Epithelial cell of esophagus (primary cell): ENCODE results near the gene ACER3.

ENCODE experiments used
- DNase-seq: peaks from one replicate; pipeline ENCODE4 v3.0.0; 2010; ENCODE audit warnings: low read depth
- H3K4me3 ChIP-seq: 2 replicates; pipeline ENCODE4 v1.5.1; 2011; ENCODE audit warnings: mild to moderate bottlenecking, low read length, control low read depth
- CTCF ChIP-seq: IDR thresholded peaks from 2 replicates; pipeline ENCODE4 v1.5.1; 2011; ENCODE audit warnings: low read depth, mild to moderate bottlenecking, low read length, control low read depth, inconsistent platforms; ENCODE audit not compliant: insufficient read depth; ENCODE audit errors: missing control alignments

ACER3 gene

GRCh38 chr11:76911415-76911808, 50.7 kb downstream of the ACER3 start:
- DNase-seq = no peak
- no peak overlapping the region for H3K4me3 ChIP-seq
- no peak for TF ChIP-seq CTCF

GRCh38 chr11:76916712-76917111, 56.0 kb downstream of the ACER3 start:
- no peak for TF ChIP-seq CTCF
- H3K4me3 ChIP-seq = no peak overlapping the region
- no peak for DNase-seq

- no peak overlapping the region for H3K4me3 ChIP-seq
- DNase-seq = peak; percentile 68
- TF ChIP-seq CTCF = peak; percentile 84
Observed at GRCh38 chr11:76918941-76919386, 58.2 kb downstream of the ACER3 start.

DNA sequence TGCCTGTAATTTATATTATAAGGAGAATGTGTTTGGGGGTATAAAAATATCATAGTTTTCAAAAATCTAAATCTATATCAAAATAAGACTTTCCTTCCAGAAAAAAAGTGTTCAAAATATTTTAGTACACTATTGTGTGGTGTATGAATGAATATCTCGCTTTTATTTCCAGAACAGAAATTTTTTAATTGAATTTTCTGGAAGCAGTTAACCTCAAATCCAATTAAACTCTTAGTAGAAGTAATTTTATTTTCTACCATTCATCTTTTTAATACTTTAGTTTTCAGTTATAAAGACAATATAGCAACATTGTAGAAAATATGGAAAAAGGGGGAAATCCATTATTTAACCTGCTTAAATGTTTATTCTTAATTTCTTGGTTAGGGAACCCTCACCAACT, 58.7 kb downstream of the ACER3 start:
- DNase-seq = no peak
- TF ChIP-seq CTCF = no peak
- no peak overlapping the region for H3K4me3 ChIP-seq

DNA sequence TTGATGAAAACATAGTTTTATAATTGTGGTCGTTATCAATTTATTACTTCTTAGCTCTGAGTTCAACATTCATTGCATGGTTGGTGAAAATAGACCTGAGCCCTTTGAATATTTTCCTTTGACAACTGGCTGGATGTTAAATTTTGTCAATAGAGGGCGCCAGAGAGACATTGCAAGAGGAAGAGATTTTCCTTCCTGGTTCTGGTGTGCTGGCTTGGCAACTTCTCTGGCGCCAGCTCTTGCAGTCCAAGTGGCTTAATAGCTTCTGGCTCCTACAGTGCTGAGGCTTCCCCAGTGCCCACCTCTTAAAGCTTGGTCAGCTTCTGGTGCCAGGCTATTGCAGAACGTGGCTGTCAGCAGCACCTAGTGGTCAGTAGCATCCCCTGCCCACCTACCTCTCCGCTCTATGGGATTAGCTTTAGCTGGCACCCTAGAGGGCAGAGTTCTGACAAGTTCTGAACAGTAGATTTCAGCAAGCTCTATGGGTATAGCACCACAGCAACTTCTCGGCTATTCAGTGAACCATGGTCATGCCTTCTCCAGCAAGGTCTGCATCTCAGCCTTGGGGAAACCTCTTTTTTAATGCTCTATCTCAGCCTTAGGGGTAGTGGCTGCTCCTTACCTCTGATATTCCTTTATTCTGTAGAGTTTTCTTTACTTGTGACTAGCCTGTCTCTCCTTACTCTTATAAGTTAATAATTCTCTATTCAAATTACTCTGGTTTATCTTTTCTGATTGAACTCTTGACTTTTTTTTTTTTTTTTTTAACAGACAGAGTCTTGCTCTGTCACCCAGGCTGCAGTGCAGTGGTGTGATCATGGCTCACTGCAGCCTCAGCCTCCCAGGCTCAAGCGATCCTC, 59.4 kb downstream of the ACER3 start:
- no peak overlapping the region for H3K4me3 ChIP-seq
- DNase-seq = peak; percentile 88
- TF ChIP-seq CTCF = peak; percentile 92

DNA sequence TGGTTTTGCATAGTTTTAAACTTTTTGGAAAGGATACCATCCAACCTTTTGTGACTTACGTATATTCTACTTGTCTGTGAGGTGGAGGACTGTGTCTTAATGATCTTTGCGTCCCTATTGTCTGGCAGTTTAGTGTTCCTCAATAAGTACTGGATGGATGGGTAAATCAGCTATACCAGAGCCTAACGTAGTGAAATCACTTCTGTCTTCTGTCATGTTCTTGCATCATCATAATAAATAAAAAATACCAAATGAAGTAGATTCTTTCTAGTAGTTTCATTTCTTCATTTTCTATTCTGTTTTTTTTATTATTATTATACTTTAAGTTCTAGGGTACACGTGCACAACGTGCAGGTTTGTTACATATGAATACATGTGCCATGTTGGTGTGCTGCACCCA, 66.4 kb downstream of the ACER3 start:
- no peak for DNase-seq
- no peak overlapping the region for H3K4me3 ChIP-seq
- TF ChIP-seq CTCF = no peak

DNA sequence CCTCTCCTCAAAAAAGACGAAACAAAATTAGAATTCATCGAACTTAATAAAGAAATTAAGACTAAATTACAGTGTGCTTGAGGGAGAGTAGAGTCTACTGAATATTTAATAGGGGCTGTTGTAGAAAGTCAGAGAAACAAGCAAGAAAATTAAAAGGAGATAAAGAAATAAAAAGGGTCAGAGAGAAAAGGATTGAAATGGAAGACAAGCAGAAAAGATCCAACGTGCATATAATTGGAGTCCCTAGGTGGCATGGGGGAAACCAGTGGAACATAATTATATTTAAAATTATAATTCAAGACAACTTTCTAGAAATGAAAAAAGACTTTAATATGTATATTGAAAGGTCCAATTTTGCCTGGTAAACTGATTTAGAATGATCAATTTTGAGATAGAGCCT, 74.3 kb downstream of the ACER3 start:
- H3K4me3 ChIP-seq = no peak overlapping the region
- TF ChIP-seq CTCF = no peak
- DNase-seq = no peak
